Measurements from ENCODE around the gene IVD.

The IVD gene

DNA sequence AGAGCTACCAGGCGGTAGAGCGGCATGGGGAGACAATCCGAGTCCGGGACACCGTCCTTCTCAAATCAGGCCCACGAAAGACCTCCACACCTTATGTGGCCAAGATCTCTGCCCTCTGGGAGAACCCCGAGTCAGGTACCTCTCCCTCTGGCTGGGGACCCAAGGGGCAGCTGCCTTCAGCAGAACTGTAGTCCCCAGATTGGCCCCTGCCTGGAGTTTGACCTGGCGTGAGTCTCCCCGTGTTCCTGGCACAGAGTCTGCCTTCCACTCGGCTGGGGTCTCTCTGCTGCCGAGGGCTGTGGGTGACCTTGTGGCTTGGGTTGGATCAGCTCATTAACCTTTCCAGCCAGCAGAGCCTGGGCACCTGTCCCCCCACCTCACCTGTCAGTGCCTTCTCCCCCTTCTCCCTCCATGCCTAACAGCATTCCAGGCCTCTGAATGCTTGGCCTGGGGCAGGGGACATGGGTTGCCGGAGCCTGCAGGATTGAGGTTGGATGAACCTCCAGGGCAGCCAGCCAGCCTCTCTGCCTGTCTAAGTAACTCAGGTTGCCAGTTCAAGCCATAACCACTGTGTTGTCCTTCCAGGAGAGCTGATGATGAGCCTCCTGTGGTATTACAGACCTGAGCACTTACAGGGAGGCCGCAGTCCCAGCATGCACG is 58.4 kb downstream of the IVD start:
- Histone ChIP-seq H3K4me2 (ENCODE audit: low read length) (no peak overlapping the region), H2AK5ac (ENCODE audit: low read length) (no peak overlapping the region), H2BK5ac (ENCODE audit: low read length) (no peak overlapping the region), H3K4me3 (ENCODE audit: low read length) (no peak overlapping the region), H3K79me2 (ENCODE audit: control insufficient read depth, insufficient read depth, low read length) (peaks cover 13% of the 10 kb centered on the region), H4K5ac (ENCODE audit: low read length) (no peak overlapping the region), H3K36me3 (ENCODE audit: control insufficient read depth, insufficient read depth, low read length) (peaks cover 15% of the 10 kb centered on the region), H2BK120ac (ENCODE audit: low read depth, low read length) (no peak overlapping the region), H3K4ac (ENCODE audit: low read depth, low read length) (no peak overlapping the region), H3K9ac (ENCODE audit: low read length) (no peak overlapping the region), H3K23ac (ENCODE audit: low read length) (no peak overlapping the region), H3K27me3 (ENCODE audit: insufficient read depth, low read length, poor library complexity) (no peaks in the 10 kb centered on the region), H3K56ac (ENCODE audit: low read length) (no peak overlapping the region), H3K18ac (ENCODE audit: low read length) (no peak overlapping the region), H2BK15ac (replicated peaks; ENCODE audit: low read depth) (no peak overlapping the region), H3K27ac (ENCODE audit: low read depth, low read length) (no peak overlapping the region), H3K4me1 (ENCODE audit: control insufficient read depth, low read depth, low read length) (no peaks in the 10 kb centered on the region), H3K79me1 (ENCODE audit: low read length) (peaks cover 16% of the 10 kb centered on the region), H4K8ac (ENCODE audit: low read depth, low read length) (no peak overlapping the region)
- no peak for DNase-seq
- no CpG with 5 or more reads among the region's 14 CpGs for WGBS (ENCODE audit: extremely low coverage, insufficient coverage, low lambda C conversion rate)

- Histone ChIP-seq H3K9ac (ENCODE audit: low read length) (no peak overlapping the region), H3K4me3 (ENCODE audit: low read length) (no peak overlapping the region), H3K27ac (ENCODE audit: low read depth, low read length) (no peak overlapping the region), H3K4ac (ENCODE audit: low read depth, low read length) (no peak overlapping the region), H2BK15ac (replicated peaks; ENCODE audit: low read depth) (no peak overlapping the region), H3K79me2 (ENCODE audit: control insufficient read depth, insufficient read depth, low read length) (peaks cover 9% of the 10 kb centered on the region), H3K23ac (ENCODE audit: low read length) (no peak overlapping the region), H4K5ac (ENCODE audit: low read length) (no peak overlapping the region), H3K4me1 (ENCODE audit: control insufficient read depth, low read depth, low read length) (no peaks in the 10 kb centered on the region), H4K8ac (ENCODE audit: low read depth, low read length) (no peak overlapping the region), H3K36me3 (ENCODE audit: control insufficient read depth, insufficient read depth, low read length) (peaks cover 12% of the 10 kb centered on the region), H2BK120ac (ENCODE audit: low read depth, low read length) (no peak overlapping the region), H3K56ac (ENCODE audit: low read length) (no peak overlapping the region), H3K4me2 (ENCODE audit: low read length) (no peak overlapping the region), H3K79me1 (ENCODE audit: low read length) (peaks cover 15% of the 10 kb centered on the region), H2AK5ac (ENCODE audit: low read length) (no peak overlapping the region), H3K18ac (ENCODE audit: low read length) (no peak overlapping the region), H3K27me3 (ENCODE audit: insufficient read depth, low read length, poor library complexity) (no peaks in the 10 kb centered on the region), H2BK5ac (ENCODE audit: low read length) (no peak overlapping the region)
- DNase-seq: no peak
- WGBS (ENCODE audit: extremely low coverage, insufficient coverage, low lambda C conversion rate): no CpG with 5 or more reads among the region's 3 CpGs
These were observed 59.1 kb downstream of the IVD start for GRCh38 chr15:40464595-40465185.

- H3K79me2 ChIP-seq (ENCODE audit: control insufficient read depth, insufficient read depth, low read length): no peaks in the 10 kb centered on the region
- peaks cover 4% of the 10 kb centered on the region for H3K4me1 ChIP-seq (ENCODE audit: control insufficient read depth, low read depth, low read length)
- WGBS (ENCODE audit: extremely low coverage, insufficient coverage, low lambda C conversion rate): no CpG with 5 or more reads among the region's 10 CpGs
- no peak overlapping the region for H3K56ac ChIP-seq (ENCODE audit: low read length)
- no peak overlapping the region for H2BK15ac ChIP-seq (replicated peaks; ENCODE audit: low read depth)
- peaks cover 8% of the 10 kb centered on the region for H3K79me1 ChIP-seq (ENCODE audit: low read length)
- peaks cover 9% of the 10 kb centered on the region for H3K36me3 ChIP-seq (ENCODE audit: control insufficient read depth, insufficient read depth, low read length)
- H4K5ac ChIP-seq (ENCODE audit: low read length): no peak overlapping the region
- H3K27ac ChIP-seq (ENCODE audit: low read depth, low read length): no peak overlapping the region
- H4K8ac ChIP-seq (ENCODE audit: low read depth, low read length): no peak overlapping the region
- H3K23ac ChIP-seq (ENCODE audit: low read length): no peak overlapping the region
- no peak overlapping the region for H3K4me3 ChIP-seq (ENCODE audit: low read length)
- no peak overlapping the region for H2BK5ac ChIP-seq (ENCODE audit: low read length)
- H2BK120ac ChIP-seq (ENCODE audit: low read depth, low read length): no peak overlapping the region
- H3K27me3 ChIP-seq (ENCODE audit: insufficient read depth, low read length, poor library complexity): no peaks in the 10 kb centered on the region
- no peak overlapping the region for H3K4me2 ChIP-seq (ENCODE audit: low read length)
- no peak overlapping the region for H3K4ac ChIP-seq (ENCODE audit: low read depth, low read length)
- H3K18ac ChIP-seq (ENCODE audit: low read length): no peak overlapping the region
- DNase-seq: no peak
- H2AK5ac ChIP-seq (ENCODE audit: low read length): no peak overlapping the region
- H3K9ac ChIP-seq (ENCODE audit: low read length): no peak overlapping the region
These were observed 60.3 kb downstream of the IVD start for GRCh38 chr15:40465939-40466338.

GRCh38 chr15:40466426-40467260 is 61.0 kb downstream of the IVD start:
- H3K36me3 ChIP-seq (ENCODE audit: control insufficient read depth, insufficient read depth, low read length): peaks cover 9% of the 10 kb centered on the region
- H3K27ac ChIP-seq (ENCODE audit: low read depth, low read length): no peak overlapping the region
- no peak overlapping the region for H3K4me3 ChIP-seq (ENCODE audit: low read length)
- no peaks in the 10 kb centered on the region for H3K79me2 ChIP-seq (ENCODE audit: control insufficient read depth, insufficient read depth, low read length)
- no peak overlapping the region for H2AK5ac ChIP-seq (ENCODE audit: low read length)
- H3K56ac ChIP-seq (ENCODE audit: low read length): no peak overlapping the region
- H4K8ac ChIP-seq (ENCODE audit: low read depth, low read length): no peak overlapping the region
- no peak overlapping the region for H3K4ac ChIP-seq (ENCODE audit: low read depth, low read length)
- H3K27me3 ChIP-seq (ENCODE audit: insufficient read depth, low read length, poor library complexity): no peaks in the 10 kb centered on the region
- no peak overlapping the region for H2BK5ac ChIP-seq (ENCODE audit: low read length)
- H3K79me1 ChIP-seq (ENCODE audit: low read length): peaks cover 8% of the 10 kb centered on the region
- no peak overlapping the region for H3K18ac ChIP-seq (ENCODE audit: low read length)
- H4K5ac ChIP-seq (ENCODE audit: low read length): no peak overlapping the region
- H3K4me1 ChIP-seq (ENCODE audit: control insufficient read depth, low read depth, low read length): peaks cover 4% of the 10 kb centered on the region
- H3K23ac ChIP-seq (ENCODE audit: low read length): no peak overlapping the region
- no peak overlapping the region for H2BK120ac ChIP-seq (ENCODE audit: low read depth, low read length)
- no peak for DNase-seq
- no CpG with 5 or more reads among the region's 7 CpGs for WGBS (ENCODE audit: extremely low coverage, insufficient coverage, low lambda C conversion rate)
- H2BK15ac ChIP-seq (replicated peaks; ENCODE audit: low read depth): no peak overlapping the region
- no peak overlapping the region for H3K4me2 ChIP-seq (ENCODE audit: low read length)
- no peak overlapping the region for H3K9ac ChIP-seq (ENCODE audit: low read length)

DNA sequence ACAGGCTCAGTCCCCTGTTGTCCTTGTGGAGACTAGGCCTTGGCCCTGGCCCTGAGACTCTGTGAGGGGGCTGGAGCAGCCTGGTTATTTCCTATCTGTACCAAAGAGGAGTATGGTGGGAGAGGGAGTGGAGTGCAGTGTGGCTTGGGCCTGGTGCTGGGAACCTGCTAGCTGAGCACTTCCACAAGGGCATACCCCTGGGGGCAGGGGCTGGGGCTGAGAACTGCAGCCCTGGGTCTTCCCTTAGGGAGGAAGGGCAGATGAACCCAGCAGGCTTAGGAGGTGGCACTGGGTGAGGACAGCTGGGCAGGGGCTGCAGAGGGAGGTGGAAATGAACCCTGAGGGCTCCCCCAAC is 61.6 kb downstream of the IVD start:
- H3K9ac ChIP-seq (ENCODE audit: low read length): no peak overlapping the region
- H3K79me1 ChIP-seq (ENCODE audit: low read length): peaks cover 9% of the 10 kb centered on the region
- no peak overlapping the region for H3K23ac ChIP-seq (ENCODE audit: low read length)
- H3K79me2 ChIP-seq (ENCODE audit: control insufficient read depth, insufficient read depth, low read length): no peaks in the 10 kb centered on the region
- no peak overlapping the region for H2AK5ac ChIP-seq (ENCODE audit: low read length)
- H3K18ac ChIP-seq (ENCODE audit: low read length): no peak overlapping the region
- H2BK15ac ChIP-seq (replicated peaks; ENCODE audit: low read depth): no peak overlapping the region
- no peak overlapping the region for H3K4me3 ChIP-seq (ENCODE audit: low read length)
- H3K27ac ChIP-seq (ENCODE audit: low read depth, low read length): no peak overlapping the region
- no peak overlapping the region for H4K5ac ChIP-seq (ENCODE audit: low read length)
- H3K4ac ChIP-seq (ENCODE audit: low read depth, low read length): no peak overlapping the region
- H3K4me2 ChIP-seq (ENCODE audit: low read length): no peak overlapping the region
- no peak overlapping the region for H2BK120ac ChIP-seq (ENCODE audit: low read depth, low read length)
- no peak overlapping the region for H2BK5ac ChIP-seq (ENCODE audit: low read length)
- DNase-seq: no peak
- peaks cover 7% of the 10 kb centered on the region for H3K36me3 ChIP-seq (ENCODE audit: control insufficient read depth, insufficient read depth, low read length)
- H3K4me1 ChIP-seq (ENCODE audit: control insufficient read depth, low read depth, low read length): peaks cover 4% of the 10 kb centered on the region
- no peaks in the 10 kb centered on the region for H3K27me3 ChIP-seq (ENCODE audit: insufficient read depth, low read length, poor library complexity)
- no peak overlapping the region for H3K56ac ChIP-seq (ENCODE audit: low read length)
- H4K8ac ChIP-seq (ENCODE audit: low read depth, low read length): no peak overlapping the region

All from mesendoderm (in vitro differentiated cells).